Testis (tissue), 3 donors: ENCODE measurements around the gene FGF11. TPM values are rescaled to one million over a fixed set of nuclear protein-coding genes. Genes with fewer than 3 reads are reported as not detected.

Experiments
- DNase-seq: peaks from one replicate; pipeline ENCODE4 v3.0.0-alpha.2; 2019
- H3K27ac ChIP-seq, 2 donors: fragments of 200-600 bp; sonication (generic); one replicate each; pipeline ENCODE4 v1.5.1; 2019
- H3K27me3 ChIP-seq: fragments of 200-600 bp; sonication (generic); one replicate; pipeline ENCODE4 v1.5.1; 2019
- H3K36me3 ChIP-seq: fragments of 200-600 bp; sonication (generic); one replicate; pipeline ENCODE4 v1.5.1; 2017; ENCODE audit warnings: low read depth; ENCODE audit errors: missing control alignments
- H3K4me1 ChIP-seq: fragments of 200-600 bp; sonication (generic); one replicate; pipeline ENCODE4 v1.5.1; 2019
- H3K4me3 ChIP-seq, 2 donors: fragments of 200-600 bp; sonication (generic); one replicate each; pipeline ENCODE4 v1.5.1; 2017 to 2019
- H3K9me3 ChIP-seq: fragments of 200-600 bp; sonication (generic); one replicate; pipeline ENCODE4 v1.5.1; 2017
- POLR2A ChIP-seq: fragments of 450-650 bp; IDR thresholded peaks from one replicate; pipeline ENCODE4 v1.6.1; 2017; ENCODE audit warnings: antibody characterized with exemption, mild to moderate bottlenecking, moderate library complexity
- WGBS, 2 donors: methylation state at CpG; one replicate each; pipeline ENCODE4 v1.1.5; 2018; 5-methylcytosine and 5-hydroxymethylcytosine counted together
- intact Hi-C: fragments of 100-400 bp; cut with DNase I; formaldehyde crosslinking; loops from one replicate; pipeline ENCODE4 v1.15.1; 2023; ENCODE audit warnings: low total_unique reads
- polyA plus RNA-seq: library from polyadenylated mRNA; stranded (reverse); fragments of 350-450 nt; fragmentation: Illumina TruSeq; extraction: RNeasy Lipid Tissue Mini Kit (QIAGEN cat#74804); gene quantifications from one replicate; pipeline ENCODE4 v1.2.3, GENCODE V29; 2014; ENCODE audit warnings: low read depth, low replicate concordance; ENCODE audit not compliant: insufficient read depth
- total RNA-seq, 2 donors: library from RNA; depleted of rRNA; stranded (reverse); fragments of >200 nt; gene quantifications; one replicate each; pipeline ENCODE4 v1.2.3, GENCODE V29; 2016
- TF ChIP-seq, protein P1 (sequence below), 3 experiments: fragments of 450-650 bp in 2 of 3; fragments of 200-600 bp in 1 of 3; sonication (generic) in 1 of 3; IDR thresholded peaks; one replicate each; pipeline ENCODE4 v1.5.1; 2016 to 2019; ENCODE audit warnings: antibody characterized with exemption in 3 of 3, mild to moderate bottlenecking in 2 of 3, moderate library complexity in 1 of 3

Gene FGF11
- total and polyA plus RNA-seq, 3 donors from 2014 or later: 3.2 to 4.6 (median 4.2) TPM

DNA sequence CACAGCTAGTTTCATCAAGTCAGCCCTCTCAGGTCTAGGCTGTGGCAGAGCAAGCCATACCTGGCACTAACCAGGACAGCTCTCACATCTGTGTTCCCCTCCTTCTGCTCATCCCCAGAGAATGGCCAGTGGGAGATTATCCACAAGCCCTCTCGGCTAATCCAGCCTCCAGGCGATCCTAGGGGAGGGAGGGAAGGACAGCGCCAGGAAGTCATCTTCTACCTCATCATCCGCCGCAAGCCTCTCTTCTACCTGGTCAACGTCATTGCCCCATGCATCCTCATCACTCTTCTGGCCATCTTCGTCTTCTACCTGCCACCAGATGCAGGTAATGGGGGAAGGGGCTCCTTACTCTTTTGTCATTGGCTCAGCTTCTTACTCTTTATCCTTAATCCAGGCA, 9.1 kb downstream of the FGF11 start:
- H3K4me3 ChIP-seq: no peak overlapping the region
- 93 to 94% methylated on average over 7 of the region's 7 CpGs for WGBS, 2 donors
- TF ChIP-seq POLR2A: no peak
- TF ChIP-seq, protein P1, sequence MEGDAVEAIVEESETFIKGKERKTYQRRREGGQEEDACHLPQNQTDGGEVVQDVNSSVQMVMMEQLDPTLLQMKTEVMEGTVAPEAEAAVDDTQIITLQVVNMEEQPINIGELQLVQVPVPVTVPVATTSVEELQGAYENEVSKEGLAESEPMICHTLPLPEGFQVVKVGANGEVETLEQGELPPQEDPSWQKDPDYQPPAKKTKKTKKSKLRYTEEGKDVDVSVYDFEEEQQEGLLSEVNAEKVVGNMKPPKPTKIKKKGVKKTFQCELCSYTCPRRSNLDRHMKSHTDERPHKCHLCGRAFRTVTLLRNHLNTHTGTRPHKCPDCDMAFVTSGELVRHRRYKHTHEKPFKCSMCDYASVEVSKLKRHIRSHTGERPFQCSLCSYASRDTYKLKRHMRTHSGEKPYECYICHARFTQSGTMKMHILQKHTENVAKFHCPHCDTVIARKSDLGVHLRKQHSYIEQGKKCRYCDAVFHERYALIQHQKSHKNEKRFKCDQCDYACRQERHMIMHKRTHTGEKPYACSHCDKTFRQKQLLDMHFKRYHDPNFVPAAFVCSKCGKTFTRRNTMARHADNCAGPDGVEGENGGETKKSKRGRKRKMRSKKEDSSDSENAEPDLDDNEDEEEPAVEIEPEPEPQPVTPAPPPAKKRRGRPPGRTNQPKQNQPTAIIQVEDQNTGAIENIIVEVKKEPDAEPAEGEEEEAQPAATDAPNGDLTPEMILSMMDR (IDR thresholded peaks at IDR 0.05): no peak
- no peaks in the 10 kb centered on the region for H3K9me3 ChIP-seq
- no peak overlapping the region for H3K27ac ChIP-seq
- DNase-seq: no peak
- peaks cover 7% of the 10 kb centered on the region for H3K4me1 ChIP-seq
- H3K36me3 ChIP-seq: no peaks in the 10 kb centered on the region
- intact Hi-C loops: no loop called here
- H3K27me3 ChIP-seq: no peaks in the 10 kb centered on the region

DNA sequence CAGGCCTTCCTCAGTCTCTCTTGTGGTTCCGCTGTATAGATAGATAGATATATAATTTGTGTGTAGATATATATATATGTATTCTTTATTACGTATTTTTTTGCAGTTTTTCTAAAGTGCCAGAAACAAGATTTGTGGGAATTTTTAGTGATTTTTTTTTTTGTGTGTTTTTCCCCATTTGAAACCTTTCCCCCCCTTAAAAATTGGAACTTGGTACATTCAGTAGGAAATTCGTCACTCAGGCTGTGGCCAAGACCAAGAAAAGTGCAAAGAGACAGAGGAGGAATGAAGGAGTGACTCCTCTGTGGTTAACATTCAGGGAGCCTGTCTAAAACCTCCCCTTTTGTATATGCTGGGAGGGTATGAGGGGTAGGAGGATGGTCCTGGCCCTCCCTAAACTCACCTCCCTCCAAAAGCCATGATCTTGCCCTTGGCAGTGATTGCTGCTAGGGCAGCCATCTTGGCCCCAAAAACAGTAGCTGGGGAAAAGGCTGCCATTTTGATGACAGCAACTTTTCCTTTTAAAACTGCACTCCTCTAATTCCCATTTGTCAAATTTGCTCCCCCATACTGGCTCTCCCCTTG, 20.7 kb downstream of the FGF11 start:
- no peak for DNase-seq
- Histone ChIP-seq H3K27ac (no peak overlapping the region), H3K9me3 (no peaks in the 10 kb centered on the region), H3K4me1 (no peaks in the 10 kb centered on the region), H3K36me3 (no peaks in the 10 kb centered on the region), H3K27me3 (no peaks in the 10 kb centered on the region), H3K4me3 (no peak overlapping the region)
- 69 to 72% methylated on average over 3 of the region's 3 CpGs for WGBS, 2 donors
- intact Hi-C loops: no loop called here
- no peak for TF ChIP-seq POLR2A
- TF ChIP-seq, protein P1 (IDR thresholded peaks at IDR 0.05): no peak

DNA sequence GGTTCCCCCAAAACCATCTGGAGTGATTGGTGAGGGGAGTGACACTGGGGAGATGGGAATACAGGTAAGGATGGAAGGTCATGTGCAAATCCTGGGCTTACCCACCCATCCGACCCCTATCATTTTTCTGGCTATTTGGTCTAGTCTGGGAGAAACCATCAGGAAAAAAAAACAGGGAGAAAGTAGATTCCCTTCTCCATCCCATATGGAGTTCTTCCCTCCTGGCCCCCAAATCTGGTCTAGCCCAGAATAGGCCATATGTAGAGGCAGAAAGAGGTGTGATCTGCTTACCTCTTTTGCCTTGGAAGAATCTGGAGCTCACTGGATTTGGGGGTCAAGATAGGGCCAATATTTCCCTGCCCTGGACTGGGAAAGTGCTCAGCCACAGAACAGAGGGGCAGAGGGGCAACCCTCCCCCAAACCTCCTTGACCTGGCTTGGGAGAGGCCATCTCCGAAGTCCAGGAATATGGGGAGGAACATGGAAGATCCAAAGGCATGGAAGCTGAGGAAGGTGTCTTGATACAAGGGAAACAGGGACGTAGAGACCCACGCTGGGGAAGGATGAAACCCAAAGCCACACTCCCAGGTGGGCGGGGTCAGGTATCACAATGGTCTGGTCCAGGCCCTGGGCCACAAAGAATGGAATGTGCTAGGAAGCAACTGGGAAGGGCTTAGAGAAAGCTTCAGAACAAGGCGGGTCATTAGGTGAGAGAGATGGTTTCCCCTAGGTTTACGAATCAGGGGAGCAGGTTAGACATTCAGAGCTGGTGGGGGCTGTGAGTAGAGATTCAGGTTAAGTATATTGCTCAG, 21.7 kb downstream of the FGF11 start:
- H3K27ac ChIP-seq: no peak overlapping the region
- TF ChIP-seq, protein P1 (IDR thresholded peaks at IDR 0.05): no peak
- no peak for TF ChIP-seq POLR2A
- intact Hi-C loops: no loop called here
- H3K4me1 ChIP-seq: peaks cover 1% of the 10 kb centered on the region
- H3K36me3 ChIP-seq: no peaks in the 10 kb centered on the region
- no peak for DNase-seq
- H3K4me3 ChIP-seq: no peak overlapping the region
- H3K9me3 ChIP-seq: no peaks in the 10 kb centered on the region
- no peaks in the 10 kb centered on the region for H3K27me3 ChIP-seq
- whole genome bisulfite sequencing, 2 donors: 83 to 93% methylated on average over 7 of the region's 7 CpGs

DNA sequence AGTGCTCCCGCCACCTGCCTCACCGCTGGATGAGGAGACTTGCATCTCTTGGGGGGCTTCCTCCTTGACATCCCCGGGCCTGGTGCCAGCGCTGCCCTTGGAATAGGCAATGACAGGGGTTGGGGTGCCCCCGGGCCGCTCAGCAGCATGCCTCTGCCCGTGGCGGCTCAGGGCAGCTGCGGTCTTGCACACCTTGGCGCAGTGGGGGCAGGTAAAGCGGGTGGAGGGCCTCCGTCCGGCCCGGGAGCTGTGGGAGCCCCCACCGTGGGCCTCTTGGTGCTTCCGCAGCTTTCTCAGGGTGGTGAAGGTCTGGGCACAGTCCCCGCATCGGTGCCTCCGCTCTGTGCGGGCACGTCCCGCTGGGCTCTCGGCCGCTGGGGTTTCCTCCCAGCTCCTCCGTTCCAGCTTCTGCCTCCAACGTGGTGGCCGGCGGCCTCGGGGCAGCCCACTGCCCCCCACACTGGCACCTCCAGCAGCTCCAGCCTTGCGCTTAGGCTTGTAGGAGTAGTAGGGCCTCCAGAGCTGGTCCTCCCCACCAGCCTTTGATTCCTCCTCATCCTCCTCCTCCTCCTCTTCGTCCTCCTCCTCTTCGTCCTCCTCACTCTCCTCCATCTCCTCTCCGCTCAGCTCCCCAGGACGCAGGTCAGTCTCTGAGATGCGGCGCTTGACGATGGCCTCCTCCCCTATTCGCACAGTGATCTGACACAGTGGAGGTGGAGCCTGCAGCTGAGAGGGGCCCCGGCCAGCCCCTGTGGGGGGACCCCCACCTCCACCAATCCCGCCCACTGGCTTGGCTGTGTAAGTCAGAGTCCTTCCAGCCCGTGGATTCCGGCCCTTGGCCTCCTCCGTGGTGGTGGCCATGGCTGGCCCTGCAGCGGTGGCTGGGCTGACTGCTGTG, 23.4 kb downstream of the FGF11 start:
- no peak overlapping the region for H3K27ac ChIP-seq
- TF ChIP-seq, protein P1 (IDR thresholded peaks at IDR 0.05): no peak
- TF ChIP-seq POLR2A: no peak

More for the DNA sequence above, 23.4 kb downstream of the FGF11 start:
- Histone ChIP-seq H3K36me3 (no peaks in the 10 kb centered on the region), H3K27me3 (no peaks in the 10 kb centered on the region), H3K4me3 (no peak overlapping the region), H3K9me3 (no peaks in the 10 kb centered on the region), H3K4me1 (peaks cover 16% of the 10 kb centered on the region)
- no peak for DNase-seq
- 88 to 94% methylated on average over 24 to 36 of the region's 44 CpGs for WGBS, 2 donors
- intact Hi-C loops: no loop called here
